AG04449 (cell line): ENCODE measurements around the gene LIMD2.

Experiments
- CTCF ChIA-PET: fragments of 350-600 bp; formaldehyde crosslinking; extraction: SDS; loops from one replicate; lab custom pipeline; 2021; ENCODE audit warnings: antibody characterized with exemption; lab: Yijun Ruan, JAX
- POLR2A ChIA-PET: fragments of 400-600, 350-600 bp; formaldehyde crosslinking; extraction: SDS; loops from one replicate; lab custom pipeline; 2020; ENCODE audit warnings: antibody characterized with exemption, inconsistent platforms; lab: Yijun Ruan, JAX
- DNase-seq: peaks from one replicate; pipeline ENCODE4 v3.0.0-alpha.2; 2010; ENCODE audit warnings: low read depth, low spot score
- H3K4me3 ChIP-seq: 2 replicates; pipeline ENCODE4 v1.5.1; 2011; ENCODE audit warnings: low read depth, mild to moderate bottlenecking, control low read depth, low read length
- TF ChIP-seq, protein P1 (sequence below): IDR thresholded peaks from one replicate; pipeline ENCODE4 v1.5.1; 2011; ENCODE audit warnings: mild to moderate bottlenecking, moderate library complexity, low read length, control low read depth, inconsistent platforms; ENCODE audit not compliant: insufficient read depth; ENCODE audit errors: missing control alignments

LIMD2 gene

GRCh38 chr17:63681530-63681929 lies 18.4 kb downstream of the LIMD2 start:
- TF ChIP-seq, protein P1, sequence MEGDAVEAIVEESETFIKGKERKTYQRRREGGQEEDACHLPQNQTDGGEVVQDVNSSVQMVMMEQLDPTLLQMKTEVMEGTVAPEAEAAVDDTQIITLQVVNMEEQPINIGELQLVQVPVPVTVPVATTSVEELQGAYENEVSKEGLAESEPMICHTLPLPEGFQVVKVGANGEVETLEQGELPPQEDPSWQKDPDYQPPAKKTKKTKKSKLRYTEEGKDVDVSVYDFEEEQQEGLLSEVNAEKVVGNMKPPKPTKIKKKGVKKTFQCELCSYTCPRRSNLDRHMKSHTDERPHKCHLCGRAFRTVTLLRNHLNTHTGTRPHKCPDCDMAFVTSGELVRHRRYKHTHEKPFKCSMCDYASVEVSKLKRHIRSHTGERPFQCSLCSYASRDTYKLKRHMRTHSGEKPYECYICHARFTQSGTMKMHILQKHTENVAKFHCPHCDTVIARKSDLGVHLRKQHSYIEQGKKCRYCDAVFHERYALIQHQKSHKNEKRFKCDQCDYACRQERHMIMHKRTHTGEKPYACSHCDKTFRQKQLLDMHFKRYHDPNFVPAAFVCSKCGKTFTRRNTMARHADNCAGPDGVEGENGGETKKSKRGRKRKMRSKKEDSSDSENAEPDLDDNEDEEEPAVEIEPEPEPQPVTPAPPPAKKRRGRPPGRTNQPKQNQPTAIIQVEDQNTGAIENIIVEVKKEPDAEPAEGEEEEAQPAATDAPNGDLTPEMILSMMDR = no peak
- H3K4me3 ChIP-seq = no peak overlapping the region
- ChIA-PET POLR2A (no interaction called here), CTCF (interaction anchor here (0.8 to 11.4 kb wide), 2 partner anchors 15 to 16 kb away, joined by 3 to 73 read pairs; no protein-coding TSS in a partner anchor)
- DNase-seq = no peak

DNA sequence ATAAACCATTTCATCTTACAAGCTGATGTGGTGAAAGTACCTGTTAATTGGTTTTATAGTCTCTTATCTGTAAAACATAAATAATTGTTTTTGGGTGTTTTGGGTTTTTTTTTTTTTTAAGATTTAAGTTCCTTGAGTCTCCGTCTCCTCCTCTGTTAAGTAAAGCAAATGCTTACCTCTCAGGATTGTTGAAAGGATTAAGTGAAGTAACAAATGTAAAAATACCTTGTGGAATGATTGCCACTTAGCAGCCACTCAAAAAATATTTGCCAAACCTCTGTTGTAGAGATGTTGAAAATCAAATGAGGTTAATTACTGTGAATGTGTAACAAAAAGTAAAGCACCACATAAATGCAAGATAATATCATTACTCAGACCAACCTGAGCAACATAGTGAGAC lies 19.2 kb downstream of the LIMD2 start:
- ChIA-PET CTCF (interaction anchor here (11.4 kb wide), 1 partner anchor 15 kb away, joined by 73 read pairs; no protein-coding TSS in a partner anchor), POLR2A (no interaction called here)
- H3K4me3 ChIP-seq = no peak overlapping the region
- DNase-seq = no peak
- TF ChIP-seq, protein P1 = no peak

GRCh38 chr17:63679214-63679613 lies 20.7 kb downstream of the LIMD2 start:
- no peak for DNase-seq
- TF ChIP-seq, protein P1 = no peak
- CTCF ChIA-PET = interaction anchor here (11.4 kb wide), 1 partner anchor 17 kb away, joined by 73 read pairs; no protein-coding TSS in a partner anchor
- POLR2A ChIA-PET = no interaction called here
- no peak overlapping the region for H3K4me3 ChIP-seq

DNA sequence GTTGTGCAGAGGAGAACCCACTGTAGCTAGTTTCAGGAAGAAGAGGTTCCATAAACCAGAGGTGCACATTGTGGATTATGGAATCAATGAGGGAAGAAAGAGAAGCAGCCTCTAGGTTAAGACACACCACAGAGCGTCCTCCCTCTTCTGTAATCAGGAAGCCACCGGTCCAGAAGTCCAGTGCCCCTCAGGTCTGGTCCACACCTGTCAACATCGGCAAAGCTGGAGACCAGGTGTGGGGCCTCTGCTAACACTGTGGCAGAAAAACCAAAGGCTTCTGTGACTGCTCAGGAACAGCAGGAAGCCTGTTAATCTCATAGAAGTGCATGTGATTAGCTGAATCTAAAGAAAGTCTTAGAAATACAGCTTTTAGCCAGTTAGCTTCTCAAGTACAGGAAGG lies 23.3 kb downstream of the LIMD2 start:
- ChIA-PET POLR2A (interaction anchor here (0.6 kb wide), 1 partner anchor 251 kb away, joined by 3 read pairs; no protein-coding TSS in a partner anchor), CTCF (interaction anchor here (0.6 to 4.6 kb wide), 8 partner anchors 10 to 270 kb away, joined by 3 to 20 read pairs (median 4); no protein-coding TSS in a partner anchor)
- TF ChIP-seq, protein P1 = no peak
- DNase-seq = no peak
- H3K4me3 ChIP-seq = no peak overlapping the region

GRCh38 chr17:63675607-63676546 lies 24.0 kb downstream of the LIMD2 start:
- no peak overlapping the region for H3K4me3 ChIP-seq
- TF ChIP-seq, protein P1 = no peak
- ChIA-PET POLR2A (interaction anchor here (0.6 kb wide), 1 partner anchor 250 kb away, joined by 3 read pairs; no protein-coding TSS in a partner anchor), CTCF (interaction anchor here (0.6 to 4.6 kb wide), 9 partner anchors 7 to 269 kb away, joined by 3 to 20 read pairs (median 4); no protein-coding TSS in a partner anchor)
- DNase-seq = peak; percentile 21

- H3K4me3 ChIP-seq = no peak overlapping the region
- no peak for DNase-seq
- TF ChIP-seq, protein P1 = no peak
- ChIA-PET CTCF (interaction anchor here (0.8 to 4.6 kb wide), 6 partner anchors 8 to 250 kb away, joined by 3 to 20 read pairs (median 4); no protein-coding TSS in a partner anchor), POLR2A (no interaction called here)
These were observed 24.7 kb downstream of the LIMD2 start for GRCh38 chr17:63675231-63675606.
